ENCODE data around the gene MCM9.
"Not testable (repeated sequence)": the region's sequence is repeated elsewhere in the genome, so short reads cannot be mapped to it uniquely, and the experiment has no call there.

MCM9 gene

GRCh38 chr6:118789954-118790353, 145.0 kb downstream of the MCM9 start:
- DNase-seq = no peak

GRCh38 chr6:118789419-118789818, 145.5 kb downstream of the MCM9 start:
- no peak for DNase-seq

- DNase-seq = no peak
Measured at GRCh38 chr6:118788702-118789101, 146.3 kb downstream of the MCM9 start.

GRCh38 chr6:118787724-118788423, 147.1 kb downstream of the MCM9 start:
- peak; percentile 42 to 55 for DNase-seq

GRCh38 chr6:118786596-118787453, 148.1 kb downstream of the MCM9 start:
- no peak for DNase-seq

- DNase-seq = no peak
Measured at GRCh38 chr6:118785601-118786000, 149.4 kb downstream of the MCM9 start.

GRCh38 chr6:118784641-118785164, 150.3 kb downstream of the MCM9 start:
- peak; percentile 53 to 59 for DNase-seq

- peak; percentile 13 to 14 for DNase-seq
Measured at GRCh38 chr6:118783931-118784550, 150.9 kb downstream of the MCM9 start.

GRCh38 chr6:118782651-118783050, 152.3 kb downstream of the MCM9 start:
- DNase-seq = no peak

- no peak for DNase-seq
Measured at GRCh38 chr6:118781897-118782296, 153.1 kb downstream of the MCM9 start.

GRCh38 chr6:118780668-118781067, 154.3 kb downstream of the MCM9 start:
- DNase-seq = peak; percentile 13 to 25

GRCh38 chr6:118776607-118777549, 158.1 kb downstream of the MCM9 start:
- peak; percentile 77 to 81 for DNase-seq

GRCh38 chr6:118775381-118775780, 159.6 kb downstream of the MCM9 start:
- no peak for DNase-seq

GRCh38 chr6:118774581-118774980, 160.4 kb downstream of the MCM9 start:
- DNase-seq = no peak

- no peak for DNase-seq
Measured at GRCh38 chr6:118772886-118773285, 162.1 kb downstream of the MCM9 start.

GRCh38 chr6:118771253-118771652, 163.7 kb downstream of the MCM9 start:
- no peak for DNase-seq

- no peak for DNase-seq
Measured at GRCh38 chr6:118770835-118771234, 164.1 kb downstream of the MCM9 start.

GRCh38 chr6:118770112-118770788, 164.7 kb downstream of the MCM9 start:
- no peak for DNase-seq

GRCh38 chr6:118768904-118769325, 166.0 kb downstream of the MCM9 start:
- peak; percentile 79 to 88 for DNase-seq

- DNase-seq = no peak
Measured at GRCh38 chr6:118768441-118768840, 166.5 kb downstream of the MCM9 start.

- not testable (repeated sequence) for DNase-seq
Measured at GRCh38 chr6:118765316-118765715, 169.6 kb downstream of the MCM9 start.

- peak; percentile 41 to 53 for DNase-seq
Measured at GRCh38 chr6:118764766-118765165, 170.2 kb downstream of the MCM9 start.
